Measurements from ENCODE around the gene ABCA2. TPM values are rescaled to one million over a fixed set of nuclear protein-coding genes. Genes with fewer than 3 reads are reported as not detected.
"Not testable (repeated sequence)": the region's sequence is repeated elsewhere in the genome, so short reads cannot be mapped to it uniquely, and the experiment has no call there.

The ABCA2 gene
- total RNA-seq, 1 donor from 2014 or later, result 30.6 TPM

- intact Hi-C loops (cut with micrococcal nuclease), result not testable (repeated sequence)
Measured at GRCh38 chr9:137004285-137004684, 23.8 kb downstream of the ABCA2 start.

- intact Hi-C loops (cut with micrococcal nuclease), result no loop called here
Measured at GRCh38 chr9:137002646-137003041, 25.4 kb downstream of the ABCA2 start.

- intact Hi-C loops (cut with micrococcal nuclease), result no loop called here
Measured at GRCh38 chr9:137001857-137002645, 26.0 kb downstream of the ABCA2 start.

GRCh38 chr9:137000177-137000930 is 27.7 kb downstream of the ABCA2 start:
- intact Hi-C loops (cut with micrococcal nuclease), result no loop called here

- intact Hi-C loops (cut with micrococcal nuclease), result no loop called here
Measured at GRCh38 chr9:136997830-136998234, 30.2 kb downstream of the ABCA2 start.

GRCh38 chr9:136997371-136997770 is 30.7 kb downstream of the ABCA2 start:
- intact Hi-C loops (cut with micrococcal nuclease), result no loop called here

GRCh38 chr9:136996361-136997292 is 31.4 kb downstream of the ABCA2 start, which contains the start of gene CLIC3:
CLIC3 (minus strand) TSS chr9:136996568; CDS start chr9:136996543, 25 bp downstream.
- intact Hi-C loops (cut with micrococcal nuclease), result no loop called here

- intact Hi-C loops (cut with micrococcal nuclease), result no loop called here
Measured at GRCh38 chr9:136995772-136996311, 32.2 kb downstream of the ABCA2 start.

- intact Hi-C loops (cut with micrococcal nuclease), result no loop called here
Measured at GRCh38 chr9:136995362-136995761, 32.7 kb downstream of the ABCA2 start.

GRCh38 chr9:136994888-136995230 is 33.2 kb downstream of the ABCA2 start:
- intact Hi-C loops (cut with micrococcal nuclease), result loop anchor here (5.0 kb wide), 1 partner anchor 148 kb away; the partner anchor contains the start of gene PHPT1

- intact Hi-C loops (cut with micrococcal nuclease), result loop anchor here (5.0 kb wide), 1 partner anchor 147 kb away; the partner anchor contains the start of gene PHPT1
Measured at GRCh38 chr9:136994180-136994887, 33.7 kb downstream of the ABCA2 start.

GRCh38 chr9:136992819-136993369 is 35.1 kb downstream of the ABCA2 start:
- intact Hi-C loops (cut with micrococcal nuclease), result loop anchor here (1.0 to 5.0 kb wide), 8 partner anchors 15 to 510 kb away; partner anchors contain the start of genes C8G, FBXW5, PHPT1 and SAPCD2

GRCh38 chr9:136991993-136992818 is 35.8 kb downstream of the ABCA2 start, which contains the start of gene PAXX:
PAXX (plus strand) TSS chr9:136992422; CDS start chr9:136992444, 22 bp downstream.
- intact Hi-C loops (cut with micrococcal nuclease), result loop anchor here (1.0 to 5.0 kb wide), 8 partner anchors 14 to 509 kb away; partner anchors contain the start of genes C8G, FBXW5, PHPT1 and SAPCD2

GRCh38 chr9:136990242-136990911 is 37.7 kb downstream of the ABCA2 start:
- intact Hi-C loops (cut with micrococcal nuclease), result loop anchor here (5.0 kb wide), 1 partner anchor 143 kb away; the partner anchor contains the start of gene PHPT1

GRCh38 chr9:136988872-136989271 is 39.2 kb downstream of the ABCA2 start:
- intact Hi-C loops (cut with micrococcal nuclease), result no loop called here

- intact Hi-C loops (cut with micrococcal nuclease), result no loop called here
Measured at GRCh38 chr9:136985853-136986252, 42.2 kb downstream of the ABCA2 start.

GRCh38 chr9:136985027-136985602 is 42.9 kb downstream of the ABCA2 start:
- intact Hi-C loops (cut with micrococcal nuclease), result no loop called here

All from T-helper 2 cell treated with Interferon-gamma antibody and Interleukin-4, amounts not matched to agents 100 ng/mL and 5 ng/mL, for 36 hours (primary cell).